GM19240 (cell line): Measurements from ENCODE around the gene PCNX2.

Experiments
- DNase-seq: peaks from one replicate; pipeline ENCODE4 v3.0.0; 2011; ENCODE audit warnings: low spot score; ENCODE audit not compliant: insufficient read length

Gene PCNX2

DNA sequence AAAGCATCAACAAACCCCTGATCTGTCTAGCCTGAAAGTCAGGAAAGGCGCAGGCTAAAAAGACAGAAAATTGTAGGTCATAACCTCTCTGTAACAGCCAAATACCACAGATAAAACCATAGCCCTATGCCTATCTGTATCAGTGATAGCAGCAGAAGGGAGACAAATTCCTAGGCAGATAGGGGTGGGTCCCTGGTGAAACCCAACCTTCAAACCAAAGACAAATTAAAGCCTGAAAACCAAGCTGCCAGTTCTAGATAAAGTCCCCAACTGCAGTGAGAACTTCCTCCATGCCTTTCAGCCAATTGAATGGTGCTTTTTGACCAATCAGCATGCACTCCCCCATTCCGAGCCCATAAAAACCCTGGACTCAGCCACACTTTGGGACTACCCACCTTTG lies 229.8 kb downstream of the PCNX2 start:
- no peak for DNase-seq

DNA sequence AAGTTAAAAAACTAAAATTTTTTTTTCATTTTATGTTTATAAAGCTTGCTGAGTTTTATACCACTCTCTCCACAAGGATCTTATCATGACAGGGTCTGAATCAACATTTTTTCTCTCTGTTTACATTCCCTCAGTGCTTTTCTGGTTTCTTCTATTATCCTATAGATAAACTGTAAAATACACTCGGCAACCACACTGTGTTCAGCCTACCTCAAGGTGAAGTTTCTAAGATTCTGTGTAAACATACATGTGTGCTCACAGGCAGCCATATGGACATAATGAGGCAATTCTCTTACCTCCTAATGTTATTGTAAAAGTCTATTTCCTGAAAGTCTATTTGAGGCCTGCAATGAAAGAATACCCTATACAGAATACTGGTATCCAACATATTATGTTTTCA lies 230.5 kb downstream of the PCNX2 start:
- DNase-seq: no peak

DNA sequence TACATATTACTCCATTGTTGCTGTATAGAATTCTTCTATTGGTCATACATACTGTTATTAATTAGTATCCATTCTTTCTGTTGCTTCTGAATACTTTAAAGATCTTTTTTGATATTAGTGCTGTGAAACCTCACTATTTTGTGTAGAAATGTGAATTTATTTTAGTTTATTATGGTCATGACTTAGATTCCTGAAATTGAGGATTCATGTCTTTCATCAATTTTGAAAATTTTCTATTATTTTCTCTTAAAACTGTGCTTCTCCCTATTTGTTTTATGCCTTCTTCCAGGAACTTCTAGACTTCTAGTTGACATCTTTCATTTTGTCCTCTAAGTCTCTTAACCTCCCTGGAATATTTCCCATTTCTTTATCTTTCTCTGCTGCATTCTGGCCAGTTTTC lies 232.1 kb downstream of the PCNX2 start:
- DNase-seq: no peak

DNA sequence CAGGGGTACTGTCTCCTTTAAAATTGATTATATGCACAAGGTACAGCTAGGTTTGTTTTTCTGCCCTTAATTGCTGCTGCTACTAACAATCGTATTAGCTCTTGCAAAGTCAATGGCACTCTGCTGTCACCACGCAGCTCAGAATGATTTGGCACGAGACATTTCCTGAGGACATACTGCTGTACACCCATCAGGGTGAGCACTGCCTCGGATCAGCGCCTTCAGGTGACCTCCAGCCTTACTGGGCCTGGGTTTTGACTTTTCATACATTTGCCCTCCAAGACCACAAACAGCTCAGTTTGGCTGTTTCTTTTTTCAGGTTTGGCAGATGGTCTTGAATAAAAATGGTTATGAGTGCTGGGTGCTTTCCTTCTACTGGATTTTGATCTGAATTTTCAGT lies 234.3 kb downstream of the PCNX2 start:
- no peak for DNase-seq

DNA sequence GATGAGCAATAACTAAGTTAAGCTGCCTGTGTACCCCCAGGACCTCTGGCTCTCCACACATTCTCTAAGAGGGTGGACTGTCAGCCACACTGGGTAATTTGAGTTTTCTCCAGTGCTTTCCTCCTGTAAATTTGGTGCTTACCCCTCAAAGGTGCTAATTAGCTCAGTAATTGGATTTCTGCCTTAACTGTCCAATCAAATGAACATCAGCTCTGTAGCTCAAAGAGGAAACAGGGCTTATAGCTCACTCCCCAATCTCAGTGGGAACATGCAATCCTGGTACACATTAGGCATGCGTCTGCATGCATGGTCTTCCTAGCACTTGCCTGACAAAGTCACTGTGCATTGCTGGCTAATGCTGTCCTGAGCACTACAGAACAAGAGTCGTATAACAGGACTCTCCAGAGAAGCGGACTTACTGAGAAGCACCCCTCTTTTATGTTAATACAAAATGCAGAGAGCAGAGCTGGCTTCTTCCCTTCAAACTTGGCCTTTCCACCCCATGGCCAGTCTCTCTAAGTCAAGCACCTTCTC lies 235.0 kb downstream of the PCNX2 start:
- DNase-seq: no peak

DNA sequence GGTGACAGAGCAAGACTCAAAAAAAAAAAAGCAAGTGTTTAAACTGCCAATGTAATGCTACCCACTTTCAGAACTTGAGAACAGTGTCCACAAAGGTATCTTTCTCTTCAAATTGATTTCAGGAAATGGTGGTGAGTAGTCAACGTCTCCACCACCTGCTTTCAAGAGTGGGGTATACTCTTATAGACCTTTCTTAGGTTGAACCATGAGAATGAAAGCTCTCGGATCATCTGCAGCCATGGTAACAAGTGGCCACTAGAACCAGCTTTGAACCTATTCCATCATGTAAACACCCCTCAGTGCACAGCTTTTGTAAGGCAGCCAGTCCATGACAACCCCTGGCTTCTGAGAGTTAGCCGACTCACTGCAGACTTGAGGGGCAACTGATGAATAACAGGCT lies 237.7 kb downstream of the PCNX2 start:
- DNase-seq: no peak

DNA sequence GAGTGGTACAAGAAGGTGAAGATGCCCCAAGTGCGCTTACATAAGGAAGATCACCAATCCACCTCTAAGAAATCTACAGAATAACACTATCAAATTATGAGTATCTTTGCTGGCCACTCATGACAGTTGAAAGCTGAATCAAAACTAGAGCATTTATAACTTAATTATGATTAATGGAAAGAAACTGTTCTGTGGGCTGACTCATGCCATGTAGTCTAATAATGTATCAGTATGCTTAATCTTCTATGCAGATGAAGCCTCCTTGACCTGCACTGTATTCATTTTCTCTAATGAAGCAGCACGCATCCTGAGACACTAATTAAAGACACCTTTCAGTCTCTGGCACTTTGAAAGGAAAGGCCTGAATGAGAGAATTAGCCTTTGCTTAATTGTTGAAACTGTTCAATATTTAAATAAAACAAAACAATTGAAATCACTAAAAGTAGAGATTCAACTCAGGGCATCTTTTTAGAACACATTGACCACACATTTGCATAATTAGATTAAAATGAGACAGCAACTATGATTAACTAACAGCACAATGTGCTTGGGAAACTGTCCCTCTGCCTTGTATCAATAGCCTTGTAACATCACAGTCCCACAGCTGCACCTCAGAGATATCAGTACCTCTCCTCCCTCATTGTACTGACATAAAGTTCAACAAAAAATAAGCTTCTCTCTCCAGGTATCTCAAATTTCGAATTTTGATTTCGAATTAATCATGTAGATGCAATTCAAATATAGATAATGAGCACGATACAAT lies 239.5 kb downstream of the PCNX2 start:
- no peak for DNase-seq

DNA sequence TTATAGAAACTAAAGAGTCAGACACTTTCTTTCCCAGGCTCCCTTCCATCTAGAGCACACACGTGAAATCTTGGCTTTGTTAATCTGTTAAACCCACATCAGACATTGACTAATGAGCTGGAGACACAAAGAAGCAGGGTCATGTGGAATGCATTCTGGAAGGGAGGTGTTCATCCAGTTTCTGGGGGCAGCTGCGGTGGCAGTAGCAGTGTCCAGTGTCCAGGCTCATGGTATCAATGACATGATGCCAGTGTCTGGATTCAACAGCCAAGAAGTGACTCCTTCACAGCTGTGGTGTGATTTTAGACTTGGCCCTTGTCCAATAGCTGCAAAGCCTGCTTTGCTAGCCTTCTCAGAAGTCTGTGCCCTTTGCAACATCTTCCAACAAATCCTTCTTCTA lies 249.9 kb downstream of the PCNX2 start:
- DNase-seq: no peak

DNA sequence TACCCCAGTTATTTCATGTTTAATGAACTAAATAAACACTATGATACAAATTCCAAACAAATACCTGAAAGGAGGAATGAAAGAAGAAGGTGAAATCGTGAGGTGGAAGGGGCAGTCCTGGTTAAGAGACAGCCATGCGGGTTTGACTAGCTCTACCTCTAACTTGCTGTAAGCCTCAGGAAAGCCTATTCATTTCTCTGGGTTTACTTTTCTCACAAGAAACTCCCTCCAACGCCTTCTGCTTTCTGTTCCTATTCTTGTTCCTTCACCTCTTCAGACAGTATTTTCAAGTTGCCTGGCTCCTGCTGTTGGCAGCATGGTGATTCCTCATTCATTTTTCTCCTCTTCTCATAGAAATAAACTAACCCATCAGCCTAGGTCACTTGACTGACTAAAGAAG lies 252.7 kb downstream of the PCNX2 start:
- DNase-seq: no peak

DNA sequence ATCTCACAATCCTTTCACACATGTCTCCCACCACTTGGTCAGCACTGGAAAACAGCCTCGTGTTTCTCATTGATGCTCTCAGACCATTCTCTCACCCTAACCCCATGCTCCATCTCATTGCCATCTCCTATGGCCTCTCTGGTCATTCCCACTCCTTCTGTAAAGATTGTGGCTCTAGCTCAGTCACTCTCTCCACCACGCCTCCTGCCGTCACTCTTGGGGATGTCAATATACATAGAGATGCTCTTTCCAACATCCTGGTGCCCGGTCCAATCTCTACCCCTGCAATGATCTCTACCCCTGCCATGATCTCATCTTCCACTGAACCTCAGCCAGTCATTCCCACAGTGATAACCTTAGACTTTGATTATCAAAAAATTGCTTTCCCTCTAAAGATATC lies 255.0 kb downstream of the PCNX2 start:
- no peak for DNase-seq

DNA sequence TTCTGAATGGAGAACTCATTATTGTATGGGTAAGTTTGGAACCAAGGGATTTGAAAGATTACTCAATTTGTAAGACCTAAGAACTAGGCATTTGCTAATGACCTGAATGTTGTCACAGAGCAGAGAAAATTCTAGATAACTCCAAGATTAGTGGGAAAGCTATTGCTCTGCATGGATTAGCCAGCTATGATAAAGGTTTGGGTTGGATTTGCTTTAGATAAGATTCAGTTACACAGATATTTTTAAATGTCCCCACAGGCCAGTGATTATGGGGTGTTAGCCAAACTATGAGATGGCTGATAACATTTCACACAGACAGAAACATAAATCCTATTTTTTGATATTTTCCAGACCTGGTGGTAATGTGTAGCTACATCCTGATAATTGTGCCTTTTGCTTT lies 256.9 kb downstream of the PCNX2 start:
- no peak for DNase-seq

DNA sequence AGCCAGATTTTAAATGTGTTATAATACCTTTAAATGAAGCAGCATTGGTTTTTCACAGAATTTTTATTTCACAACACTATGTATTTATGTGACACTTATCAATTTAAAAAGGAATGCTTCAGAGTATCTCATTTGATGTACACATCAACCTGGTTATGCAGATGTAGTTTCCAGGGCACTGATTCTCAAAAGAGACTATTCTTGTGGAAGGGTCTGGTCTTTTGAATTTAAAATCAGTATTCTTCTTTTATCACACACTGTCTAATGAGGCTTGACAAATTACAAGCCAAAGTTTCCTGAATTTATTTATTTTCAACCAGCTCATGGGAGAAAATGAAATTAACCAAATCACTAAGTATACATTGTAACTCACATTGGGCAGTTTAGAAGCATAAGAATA lies 257.7 kb downstream of the PCNX2 start:
- DNase-seq: no peak

DNA sequence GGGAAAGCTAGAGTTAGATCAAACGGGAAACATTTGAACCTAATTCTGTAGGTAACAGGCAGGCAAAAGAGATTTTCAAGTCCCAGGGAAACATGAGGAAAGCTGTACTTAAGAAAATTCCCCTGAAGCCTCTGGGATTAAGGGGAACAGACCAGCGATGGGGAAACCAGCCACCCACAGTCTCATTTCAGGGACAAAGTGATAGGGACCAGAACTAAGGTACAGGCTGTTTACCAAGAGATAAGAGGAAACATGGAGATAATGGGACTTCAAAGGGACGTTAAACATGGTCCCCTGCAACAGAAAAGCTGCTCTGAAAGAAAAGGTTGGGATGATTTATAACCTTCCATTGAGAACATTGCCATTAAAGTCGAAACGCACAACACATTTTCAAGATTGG lies 260.7 kb downstream of the PCNX2 start:
- no peak for DNase-seq

DNA sequence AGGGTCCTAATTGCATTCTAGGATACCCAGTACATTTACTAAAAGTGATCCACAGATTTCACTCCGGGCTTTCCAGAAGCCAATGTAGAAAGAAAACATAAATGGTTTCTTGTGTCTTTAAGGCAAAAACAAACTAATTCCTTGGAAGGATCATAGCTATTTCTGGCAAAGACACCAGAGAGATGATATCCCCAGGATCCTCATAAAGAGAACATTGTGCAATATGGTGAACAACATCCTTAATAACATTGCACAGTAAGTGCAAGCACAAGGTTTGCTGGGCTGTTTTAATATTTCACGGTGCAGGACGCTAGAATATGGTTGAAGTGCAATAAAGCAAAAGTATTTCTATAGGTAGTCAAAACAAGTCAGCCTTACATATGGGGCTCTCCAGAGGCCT lies 262.2 kb downstream of the PCNX2 start:
- no peak for DNase-seq

DNA sequence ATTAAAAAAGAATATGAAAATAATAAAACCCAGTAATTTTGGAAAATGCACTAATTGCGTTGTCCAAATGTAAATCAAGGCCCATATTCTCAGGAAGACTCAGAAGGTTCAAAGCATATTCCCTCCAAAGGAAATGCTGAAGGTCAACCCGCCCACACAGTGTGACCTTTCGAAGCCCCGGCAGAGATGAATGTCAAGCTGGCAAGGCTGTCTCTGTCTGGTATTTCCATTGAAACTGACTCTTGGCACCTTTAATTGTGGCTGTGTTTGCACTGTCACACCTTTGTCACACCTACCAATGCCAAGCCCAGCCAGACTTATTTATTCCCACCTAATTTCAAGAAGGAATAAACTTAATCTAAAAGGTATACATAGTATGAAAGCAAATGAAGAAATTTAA lies 262.6 kb downstream of the PCNX2 start:
- no peak for DNase-seq

DNA sequence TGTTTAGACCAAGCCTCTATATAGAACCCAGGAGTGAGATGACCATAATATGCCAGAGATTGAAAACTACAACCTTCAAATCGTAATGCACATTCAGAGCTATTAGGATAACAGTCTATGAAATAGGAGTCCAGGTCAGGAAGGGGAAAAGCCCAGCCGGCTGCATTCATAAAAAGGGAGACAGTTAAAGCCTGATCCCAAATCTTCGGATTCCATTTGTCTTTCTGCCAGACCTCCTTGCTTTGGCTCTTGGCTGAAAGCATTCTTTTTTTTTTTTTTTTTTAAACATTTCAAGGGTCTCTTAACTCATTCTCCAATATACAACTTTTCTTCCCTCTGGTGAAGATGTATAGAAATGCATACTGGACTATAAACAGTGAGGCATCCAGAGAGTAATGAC lies 264.0 kb downstream of the PCNX2 start:
- DNase-seq: no peak

DNA sequence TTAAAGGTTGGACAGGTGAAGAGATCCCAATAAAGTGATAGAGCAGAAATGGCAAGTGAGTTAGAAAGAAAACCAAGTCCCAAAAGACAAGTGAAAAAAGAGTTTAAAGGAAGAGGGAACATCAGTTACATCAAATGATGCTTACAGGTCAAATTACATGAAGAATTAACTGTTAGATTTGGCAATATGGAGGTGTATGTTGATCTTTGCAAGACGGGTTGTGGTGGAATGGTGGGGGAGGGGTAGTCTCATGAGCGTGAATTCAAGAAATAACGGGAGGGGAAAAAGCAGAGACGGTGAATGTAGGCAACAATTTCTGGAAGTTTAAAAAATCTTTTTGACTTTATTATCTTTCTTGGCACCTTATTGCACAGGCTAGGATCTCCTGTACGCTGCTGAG lies 268.5 kb downstream of the PCNX2 start:
- DNase-seq: no peak

DNA sequence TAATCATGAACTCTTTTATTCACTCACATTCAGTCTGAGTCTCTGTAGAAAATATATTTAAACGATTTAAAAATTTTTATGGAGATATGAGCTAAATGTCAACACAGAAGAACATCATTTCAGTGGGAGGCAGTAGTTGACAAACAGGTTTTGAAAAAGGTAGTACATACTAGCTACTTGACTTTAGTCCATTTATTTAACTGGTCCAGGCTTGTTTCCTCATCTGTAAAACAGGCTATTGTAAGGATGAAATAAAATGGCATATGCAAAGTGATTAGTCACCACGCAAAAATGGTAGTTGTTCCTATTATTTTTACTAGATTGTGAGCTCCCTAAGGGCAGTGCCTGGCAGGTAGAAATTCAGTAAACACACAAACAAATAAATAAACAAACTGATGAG lies 270.0 kb downstream of the PCNX2 start:
- no peak for DNase-seq

DNA sequence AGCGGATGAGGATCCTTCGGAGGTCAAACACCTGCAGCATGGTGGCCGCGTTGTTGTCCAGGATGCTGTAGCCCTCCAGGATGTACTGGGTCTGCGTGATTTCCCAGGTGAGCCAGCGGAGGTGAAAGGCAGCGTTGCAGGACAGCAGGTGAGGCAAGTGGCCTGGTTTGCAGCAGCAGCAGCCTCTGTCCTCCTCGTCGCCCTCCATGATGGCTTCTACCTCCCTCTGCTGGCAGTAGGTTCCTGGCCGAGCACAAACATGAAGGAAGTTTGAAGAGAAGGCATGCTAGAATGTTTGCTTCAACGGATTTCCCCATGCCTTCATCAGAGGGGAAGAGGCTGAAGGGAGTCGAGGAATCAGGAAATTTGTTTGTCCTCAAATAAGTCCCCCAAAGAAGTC lies 270.4 kb downstream of the PCNX2 start:
- no peak for DNase-seq

DNA sequence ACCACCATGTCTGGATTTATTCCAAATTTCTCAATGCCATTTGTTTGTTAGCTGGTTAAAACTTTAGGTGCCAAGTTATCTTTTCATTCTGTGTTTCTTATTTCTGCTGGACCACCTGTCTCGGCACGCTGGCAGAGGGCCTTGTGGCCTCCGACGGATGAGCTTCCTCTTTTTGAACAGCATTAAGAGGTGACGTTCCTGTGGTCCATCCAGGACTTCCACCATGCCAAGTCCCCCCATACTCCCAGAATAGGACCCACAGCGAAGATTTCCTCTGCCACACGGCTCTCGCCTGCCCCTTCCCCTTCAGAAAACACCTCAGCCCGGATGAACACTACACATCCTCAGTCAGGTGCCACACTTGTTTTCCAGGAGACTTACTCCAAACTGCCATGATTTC lies 271.3 kb downstream of the PCNX2 start:
- DNase-seq: no peak

DNA sequence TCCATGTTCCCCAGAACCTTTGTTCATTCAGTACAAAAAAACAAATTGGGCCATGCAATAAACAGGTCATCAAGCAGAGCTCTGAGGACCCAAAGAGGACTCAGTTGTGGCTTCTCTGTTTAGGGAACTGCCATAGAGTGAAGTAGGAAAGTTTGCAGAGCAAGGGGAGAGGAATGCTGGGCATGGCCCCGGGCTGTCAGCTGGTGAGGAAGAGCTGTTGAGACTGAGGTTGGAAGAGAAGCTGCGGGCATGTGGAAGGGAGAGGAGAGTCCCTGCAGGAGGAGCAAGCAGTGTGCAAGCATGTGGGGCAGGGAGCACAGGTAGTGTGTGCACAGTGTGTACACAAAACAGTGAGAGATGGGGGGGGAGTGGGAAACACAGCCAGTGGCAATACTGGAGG lies 273.3 kb downstream of the PCNX2 start:
- DNase-seq: no peak

DNA sequence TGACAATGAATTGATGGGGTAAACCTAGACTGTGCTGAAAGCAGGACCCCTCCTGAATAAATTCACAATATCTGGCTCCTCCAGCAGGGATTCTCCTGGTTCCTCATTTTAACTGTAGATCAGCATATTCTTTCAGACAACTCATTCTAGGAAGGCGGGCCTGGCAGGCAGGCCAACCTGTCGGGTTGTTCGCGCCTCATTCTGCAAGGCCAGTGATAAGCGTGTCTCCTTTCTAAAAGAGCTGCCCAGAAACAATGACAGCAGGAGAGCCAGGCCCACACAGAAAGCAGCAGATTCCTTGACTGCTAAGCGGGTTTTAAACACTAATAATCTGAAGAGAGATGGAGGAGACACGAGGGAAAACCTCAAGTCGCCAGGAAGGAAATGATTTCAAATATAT lies 275.1 kb downstream of the PCNX2 start:
- no peak for DNase-seq

DNA sequence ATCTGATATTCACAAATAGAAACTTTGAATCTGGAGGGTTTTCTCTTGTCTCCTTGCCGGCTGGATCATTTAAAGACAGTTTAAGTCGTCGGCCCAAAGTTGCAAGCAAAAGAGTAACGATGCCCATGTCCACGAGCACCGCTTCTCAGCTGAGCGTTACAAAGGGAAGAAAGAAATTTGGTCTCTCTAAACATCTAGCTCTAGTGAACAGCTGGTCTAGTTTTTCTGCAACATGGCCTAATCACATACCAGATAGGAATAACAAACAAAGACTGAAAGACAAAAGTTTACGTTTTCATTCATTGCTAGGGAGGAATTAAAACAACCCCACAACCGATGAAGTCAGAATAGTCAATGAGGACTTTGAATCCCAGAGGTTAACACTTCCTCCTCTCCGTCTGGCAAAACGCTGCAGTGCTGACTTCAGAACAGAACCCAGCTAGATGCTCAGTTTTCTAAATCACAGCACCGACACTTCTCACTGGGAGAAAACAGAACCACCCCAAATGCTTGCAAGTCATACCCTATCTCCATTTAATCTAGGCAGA lies 275.7 kb downstream of the PCNX2 start:
- DNase-seq: no peak
